Endodermal cell (in vitro differentiated cells): Measurements from ENCODE around the gene PDE6G. TPM values are rescaled to one million over a fixed set of nuclear protein-coding genes. Genes with fewer than 3 reads are reported as not detected.
A peak's percentile ranks its signal among the peaks of the same experiment; 100 is the strongest.

ENCODE experiments used
- DNase-seq: peaks from one replicate; pipeline ENCODE4 v3.0.0-alpha.2; 2017
- H3K27ac ChIP-seq: 2 replicates; pipeline ENCODE4 v1.5.1; 2013; ENCODE audit warnings: mild to moderate bottlenecking, low read depth, low read length, moderate library complexity
- H3K27me3 ChIP-seq: 2 replicates; pipeline ENCODE4 v1.6.1; 2013; ENCODE audit warnings: mild to moderate bottlenecking, low read length, moderate library complexity; ENCODE audit not compliant: insufficient read depth, control insufficient read depth, poor library complexity, severe bottlenecking
- H3K36me3 ChIP-seq: 2 replicates; pipeline ENCODE4 v1.7.0; 2013; ENCODE audit warnings: mild to moderate bottlenecking, low read length, moderate library complexity; ENCODE audit not compliant: control insufficient read depth, insufficient read depth
- H3K4me1 ChIP-seq: one replicate; pipeline ENCODE4 v1.7.0; 2013; ENCODE audit warnings: low read length; ENCODE audit not compliant: control insufficient read depth, insufficient read depth
- H3K4me3 ChIP-seq: 2 replicates; pipeline ENCODE4 v1.5.1; 2013; ENCODE audit warnings: mild to moderate bottlenecking, low read length, moderate library complexity
- H3K9ac ChIP-seq: 2 replicates; pipeline ENCODE4 v1.6.1; 2013; ENCODE audit warnings: mild to moderate bottlenecking, low read length, moderate library complexity; ENCODE audit not compliant: poor library complexity, severe bottlenecking; ENCODE audit errors: extremely low read depth
- H3K9me3 ChIP-seq: 2 replicates; pipeline ENCODE4 v1.6.1; 2013; ENCODE audit warnings: mild to moderate bottlenecking, low read length, moderate library complexity; ENCODE audit not compliant: control insufficient read depth
- H3K27ac Mint-ChIP-seq: 2 replicates; pipeline ENCODE4 v1.8.0; 2020; ENCODE audit warnings: mixed read lengths
- H3K27me3 Mint-ChIP-seq: 2 replicates; pipeline ENCODE4 v1.8.0; 2021; ENCODE audit warnings: mild to moderate bottlenecking, mixed read lengths; ENCODE audit not compliant: insufficient read depth
- H3K36me3 Mint-ChIP-seq: 2 replicates; pipeline ENCODE4 v1.8.0; 2020; ENCODE audit warnings: low read depth, mixed read lengths
- H3K4me1 Mint-ChIP-seq: 2 replicates; pipeline ENCODE4 v1.8.0; 2020; ENCODE audit warnings: mixed read lengths
- H3K4me3 Mint-ChIP-seq: 2 replicates; pipeline ENCODE4 v1.8.0; 2020; ENCODE audit warnings: mild to moderate bottlenecking, moderate library complexity, mixed read lengths
- H3K9me3 Mint-ChIP-seq: 2 replicates; pipeline ENCODE4 v1.8.0; 2020; ENCODE audit warnings: mild to moderate bottlenecking, mixed read lengths
- CTCF ChIP-seq: fragments of 200-600 bp; sonication (generic); conservative IDR thresholded peaks from 2 replicates; pipeline ENCODE4 v1.5.0; 2021; ENCODE audit warnings: antibody characterized with exemption, mild to moderate bottlenecking
- WGBS, 2 experiments: methylation state at CpG; one replicate each; pipeline versions ENCODE4 v1.1.5 to v1.1.7; 2013; ENCODE audit warnings: missing lambda C conversion rate in 2 of 2, mixed read lengths in 1 of 2; ENCODE audit not compliant: insufficient coverage in 1 of 2, insufficient read length in 1 of 2; 5-methylcytosine and 5-hydroxymethylcytosine counted together
- total RNA-seq, 2 donors: library from RNA; stranded (reverse); fragmentation: NEBNext Ultra II Directional in 1 of 2; extraction: Animal tissue kit (Norgen Biotek cat#: 25700) in 1 of 2; gene quantifications; 2 replicates in 1 of 2; 3 replicates in 1 of 2; pipeline ENCODE4 v1.2.1, GENCODE V29; 2021

Gene PDE6G
- total RNA-seq, 2 donors from 2014 or later: 3.2 to 4.3 TPM

GRCh38 chr17:81690549-81690948 lies 34.2 kb upstream of the PDE6G start:
- Histone ChIP-seq H3K4me3 (no peak overlapping the region), H3K36me3 (peaks cover 67% of the 10 kb centered on the region), H3K9ac (no peak overlapping the region), H3K4me1 (no peaks in the 10 kb centered on the region), H3K27ac (no peak overlapping the region), H3K27me3 (no peaks in the 10 kb centered on the region), H3K9me3 (no peaks in the 10 kb centered on the region)
- DNase-seq: no peak
- Mint-ChIP-seq H3K4me3 (no peak overlapping the region), H3K4me1 (no peaks in the 10 kb centered on the region), H3K27ac (no peak overlapping the region), H3K36me3 (peaks cover 50% of the 10 kb centered on the region), H3K9me3 (no peaks in the 10 kb centered on the region), H3K27me3 (no peaks in the 10 kb centered on the region)
- TF ChIP-seq CTCF: no peak
- WGBS, 2 experiments: 96% methylated on average over 12 to 17 of the region's 17 CpGs

- Mint-ChIP-seq H3K9me3 (no peaks in the 10 kb centered on the region), H3K4me1 (no peaks in the 10 kb centered on the region), H3K4me3 (no peak overlapping the region), H3K27ac (peak overlapping the region; percentile 64), H3K27me3 (no peaks in the 10 kb centered on the region), H3K36me3 (peaks cover 50% of the 10 kb centered on the region)
- H3K4me1 ChIP-seq: no peaks in the 10 kb centered on the region
- no peak overlapping the region for H3K27ac ChIP-seq
- H3K9ac ChIP-seq: no peak overlapping the region
- no peak for DNase-seq
- no peaks in the 10 kb centered on the region for H3K27me3 ChIP-seq
- H3K4me3 ChIP-seq: no peak overlapping the region
- no peaks in the 10 kb centered on the region for H3K9me3 ChIP-seq
- H3K36me3 ChIP-seq: peaks cover 69% of the 10 kb centered on the region
- 92 to 94% methylated on average over 17 to 18 of the region's 18 CpGs for WGBS, 2 experiments
- no peak for TF ChIP-seq CTCF
These were observed 33.7 kb upstream of the PDE6G start for GRCh38 chr17:81690066-81690465.

- H3K4me1 Mint-ChIP-seq: peaks cover 7% of the 10 kb centered on the region
- DNase-seq: no peak
- Histone ChIP-seq H3K27me3 (no peaks in the 10 kb centered on the region), H3K4me1 (peaks cover 5% of the 10 kb centered on the region), H3K9ac (no peak overlapping the region), H3K4me3 (no peak overlapping the region), H3K9me3 (no peaks in the 10 kb centered on the region), H3K36me3 (peaks cover 63% of the 10 kb centered on the region), H3K27ac (no peak overlapping the region)
- H3K27ac Mint-ChIP-seq: no peak overlapping the region
- H3K4me3 Mint-ChIP-seq: no peak overlapping the region
- no peaks in the 10 kb centered on the region for H3K27me3 Mint-ChIP-seq
- WGBS, 2 experiments: 93 to 100% methylated on average over 9 to 14 of the region's 14 CpGs
- H3K9me3 Mint-ChIP-seq: no peaks in the 10 kb centered on the region
- H3K36me3 Mint-ChIP-seq: peaks cover 47% of the 10 kb centered on the region
- TF ChIP-seq CTCF: no peak
These were observed 32.3 kb upstream of the PDE6G start for GRCh38 chr17:81688616-81689015.
